ENCODE data around the gene LRP2BP.

LRP2BP gene

DNA sequence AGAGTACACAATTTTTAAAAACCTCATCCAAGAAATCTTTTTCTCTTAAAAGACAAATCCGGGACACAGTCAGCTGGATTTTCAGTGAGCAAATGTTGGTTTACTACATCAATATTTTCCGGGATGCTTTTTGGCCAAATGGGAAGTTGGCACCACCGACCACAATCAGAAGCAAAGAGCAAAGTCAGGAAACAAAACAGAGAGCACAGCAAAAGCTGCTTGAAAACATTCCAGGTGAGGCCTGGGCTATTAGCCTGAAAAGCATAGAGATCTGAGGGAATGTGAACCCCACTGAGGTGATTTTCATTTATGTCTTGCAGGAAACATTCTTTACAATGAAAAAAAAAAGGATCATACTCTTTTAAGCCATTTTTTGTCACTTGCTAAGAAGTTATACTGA is 33.9 kb downstream of the LRP2BP start:
- no peak overlapping the region for H3K4me3 ChIP-seq (ENCODE audit: low read length)
- no peak for DNase-seq (ENCODE audit: low read depth)
- TF ChIP-seq, protein P1, sequence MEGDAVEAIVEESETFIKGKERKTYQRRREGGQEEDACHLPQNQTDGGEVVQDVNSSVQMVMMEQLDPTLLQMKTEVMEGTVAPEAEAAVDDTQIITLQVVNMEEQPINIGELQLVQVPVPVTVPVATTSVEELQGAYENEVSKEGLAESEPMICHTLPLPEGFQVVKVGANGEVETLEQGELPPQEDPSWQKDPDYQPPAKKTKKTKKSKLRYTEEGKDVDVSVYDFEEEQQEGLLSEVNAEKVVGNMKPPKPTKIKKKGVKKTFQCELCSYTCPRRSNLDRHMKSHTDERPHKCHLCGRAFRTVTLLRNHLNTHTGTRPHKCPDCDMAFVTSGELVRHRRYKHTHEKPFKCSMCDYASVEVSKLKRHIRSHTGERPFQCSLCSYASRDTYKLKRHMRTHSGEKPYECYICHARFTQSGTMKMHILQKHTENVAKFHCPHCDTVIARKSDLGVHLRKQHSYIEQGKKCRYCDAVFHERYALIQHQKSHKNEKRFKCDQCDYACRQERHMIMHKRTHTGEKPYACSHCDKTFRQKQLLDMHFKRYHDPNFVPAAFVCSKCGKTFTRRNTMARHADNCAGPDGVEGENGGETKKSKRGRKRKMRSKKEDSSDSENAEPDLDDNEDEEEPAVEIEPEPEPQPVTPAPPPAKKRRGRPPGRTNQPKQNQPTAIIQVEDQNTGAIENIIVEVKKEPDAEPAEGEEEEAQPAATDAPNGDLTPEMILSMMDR (conservative IDR thresholded peaks at IDR 0.05; ENCODE audit: low read depth, low read length): no peak

DNA sequence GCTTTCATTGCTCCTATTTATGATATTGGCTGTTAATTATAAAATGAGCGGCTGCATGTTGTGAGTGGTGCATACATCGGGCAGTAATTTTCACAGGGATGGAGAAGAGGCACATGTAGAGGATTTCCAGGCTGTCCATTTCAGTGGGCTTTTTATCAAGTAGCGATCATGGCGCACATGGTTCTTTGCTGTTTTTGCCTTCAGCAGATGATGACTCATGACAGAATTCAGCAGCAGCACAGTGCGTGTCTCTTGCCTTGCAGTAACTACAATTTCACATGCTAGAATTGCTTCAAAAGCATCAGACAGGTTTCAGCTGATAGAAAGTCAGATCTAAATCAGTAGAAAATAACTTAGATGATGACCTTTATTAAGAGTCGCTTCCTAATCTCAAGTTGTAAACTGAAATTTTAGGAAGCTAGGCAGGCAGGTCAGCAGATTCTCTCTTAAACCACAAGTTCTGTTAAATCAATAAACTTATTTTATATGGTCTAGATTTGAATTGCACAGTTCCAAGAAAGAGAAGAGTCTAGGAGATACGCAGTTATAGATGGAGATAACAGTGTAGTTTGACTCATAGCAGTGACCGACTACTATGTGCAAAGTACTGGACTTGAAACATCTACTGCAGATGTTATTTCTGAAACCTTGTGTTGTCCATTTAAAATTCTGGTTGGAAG is 35.8 kb downstream of the LRP2BP start:
- H3K4me3 ChIP-seq (ENCODE audit: low read length): no peak overlapping the region
- TF ChIP-seq, protein P1 (conservative IDR thresholded peaks at IDR 0.05; ENCODE audit: low read depth, low read length): no peak
- peak; percentile 74 for DNase-seq (ENCODE audit: low read depth)

- no peak overlapping the region for H3K4me3 ChIP-seq (ENCODE audit: low read length)
- TF ChIP-seq, protein P1 (conservative IDR thresholded peaks at IDR 0.05; ENCODE audit: low read depth, low read length): no peak
- peak; percentile 70 for DNase-seq (ENCODE audit: low read depth)
Measured at GRCh38 chr4:185358959-185359358, 36.8 kb downstream of the LRP2BP start.

- no peak overlapping the region for H3K4me3 ChIP-seq (ENCODE audit: low read length)
- TF ChIP-seq, protein P1 (conservative IDR thresholded peaks at IDR 0.05; ENCODE audit: low read depth, low read length): no peak
- DNase-seq (ENCODE audit: low read depth): peak; percentile 88
Measured at GRCh38 chr4:185358514-185358913, 37.2 kb downstream of the LRP2BP start.

GRCh38 chr4:185357733-185358440 is 37.8 kb downstream of the LRP2BP start:
- TF ChIP-seq, protein P1 (conservative IDR thresholded peaks at IDR 0.05; ENCODE audit: low read depth, low read length): no peak
- no peak overlapping the region for H3K4me3 ChIP-seq (ENCODE audit: low read length)
- DNase-seq (ENCODE audit: low read depth): no peak

GRCh38 chr4:185357211-185357610 is 38.5 kb downstream of the LRP2BP start:
- TF ChIP-seq, protein P1 (conservative IDR thresholded peaks at IDR 0.05; ENCODE audit: low read depth, low read length): no peak
- no peak overlapping the region for H3K4me3 ChIP-seq (ENCODE audit: low read length)
- DNase-seq (ENCODE audit: low read depth): no peak

- H3K4me3 ChIP-seq (ENCODE audit: low read length): no peak overlapping the region
- DNase-seq (ENCODE audit: low read depth): no peak
- TF ChIP-seq, protein P1 (conservative IDR thresholded peaks at IDR 0.05; ENCODE audit: low read depth, low read length): no peak
Measured at GRCh38 chr4:185352741-185353140, 43.0 kb downstream of the LRP2BP start.
